ENCODE data around the gene GPR158. TPM values are rescaled to one million over a fixed set of nuclear protein-coding genes. Genes with fewer than 3 reads are reported as not detected.

The GPR158 gene
- total RNA-seq, 1 experiment from 2014 or later: 0.24 TPM

DNA sequence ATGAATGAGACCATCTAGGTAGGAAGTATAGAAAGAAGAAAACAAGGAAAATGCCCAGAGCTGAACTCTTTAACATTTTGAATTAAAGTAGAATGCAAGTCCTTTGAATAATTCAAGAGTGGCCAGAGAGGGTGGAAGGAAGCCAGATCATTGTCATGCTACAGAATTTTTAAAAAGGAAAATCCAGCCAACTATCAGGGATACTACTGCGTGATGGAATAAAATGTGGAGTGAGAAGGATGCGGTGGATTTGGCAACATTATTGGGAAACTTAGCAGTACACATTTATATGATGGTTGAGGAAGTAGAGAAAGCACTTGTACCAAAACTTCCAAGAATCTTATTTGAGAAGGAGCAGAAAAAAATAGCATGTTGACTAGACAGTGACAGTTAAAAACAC is 261.6 kb downstream of the GPR158 start:
- no peaks in the 10 kb centered on the region for H4K20me1 ChIP-seq (ENCODE audit: control insufficient read depth, insufficient read depth, insufficient read length)
- H3K9ac ChIP-seq (ENCODE audit: extremely low read depth, insufficient read length, low read length): no peak overlapping the region
- H3K18ac ChIP-seq (ENCODE audit: insufficient read length, low read depth, low read length): no peak overlapping the region
- no peak overlapping the region for H3K4ac ChIP-seq (ENCODE audit: low read depth, low read length)
- no peaks in the 10 kb centered on the region for H3K27me3 Mint-ChIP-seq (ENCODE audit: low read depth)
- H2AFZ ChIP-seq (ENCODE audit: low read length): no peak overlapping the region
- H4K8ac ChIP-seq (replicated peaks; ENCODE audit: insufficient read length, low read depth, low read length): no peak overlapping the region
- no peak overlapping the region for H3T11ph ChIP-seq (ENCODE audit: low read length)
- no peak overlapping the region for H2AK5ac ChIP-seq (ENCODE audit: insufficient read length, low read length)
- H3K27ac ChIP-seq (ENCODE audit: insufficient read length, low read depth, low read length): no peak overlapping the region
- DNase-seq: no peak
- no peak overlapping the region for H2BK20ac ChIP-seq (ENCODE audit: low read depth, low read length, poor library complexity, severe bottlenecking)
- WGBS (ENCODE audit: extremely low coverage, insufficient read length, low lambda C conversion rate): no CpG with 5 or more reads among the region's 2 CpGs
- H2BK5ac ChIP-seq (ENCODE audit: insufficient read length, low read length): no peak overlapping the region
- no peak overlapping the region for H2BK15ac ChIP-seq (ENCODE audit: low read depth, low read length)
- H3K36me3 Mint-ChIP-seq (ENCODE audit: insufficient read depth in 1 of 3, low read depth in 3 of 3): peaks cover 0 to 4% (median 2%) of the 10 kb centered on the region in 3 experiments; a peak in 2 of 7 replicates
- no peaks in the 10 kb centered on the region for H3K9me3 ChIP-seq (ENCODE audit: control insufficient read depth, low read depth, low read length)
- H4K5ac ChIP-seq (ENCODE audit: insufficient read length, low read depth, low read length): no peak overlapping the region
- H3K23ac ChIP-seq (ENCODE audit: insufficient read length, low read depth, low read length): no peak overlapping the region
- no peak overlapping the region for H3K56ac ChIP-seq (ENCODE audit: insufficient read length, low read depth, low read length)
- H3K23me2 ChIP-seq (ENCODE audit: insufficient read length, low read depth, low read length, poor library complexity, severe bottlenecking): no peaks in the 10 kb centered on the region
- no peaks in the 10 kb centered on the region for H3K4me1 ChIP-seq (ENCODE audit: insufficient read depth, low read length)
- no peaks in the 10 kb centered on the region for H3K79me2 ChIP-seq (ENCODE audit: insufficient read depth, low read length)
- H2BK12ac ChIP-seq (ENCODE audit: insufficient read length, low read depth, low read length): no peak overlapping the region
- H3K14ac ChIP-seq (ENCODE audit: insufficient read depth, low read length): no peak overlapping the region
- no peak overlapping the region for H3K4me2 ChIP-seq (ENCODE audit: insufficient read depth, insufficient read length, low read length)
- H3K79me1 ChIP-seq (ENCODE audit: insufficient read depth, low read depth, low read length, poor library complexity, severe bottlenecking): no peaks in the 10 kb centered on the region
- H3K27ac Mint-ChIP-seq: peak overlapping the region in 1 of 3 experiments; percentile 1; a peak in 2 of 7 replicates
- no peak overlapping the region for H2BK120ac ChIP-seq (ENCODE audit: low read depth, low read length, poor library complexity, severe bottlenecking)
- no peak overlapping the region for H4K91ac ChIP-seq (ENCODE audit: insufficient read length, low read depth, low read length)
- H3K4me1 Mint-ChIP-seq: peaks cover 6 to 8% of the 10 kb centered on the region in 2 experiments
- TF ChIP-seq, protein P1, sequence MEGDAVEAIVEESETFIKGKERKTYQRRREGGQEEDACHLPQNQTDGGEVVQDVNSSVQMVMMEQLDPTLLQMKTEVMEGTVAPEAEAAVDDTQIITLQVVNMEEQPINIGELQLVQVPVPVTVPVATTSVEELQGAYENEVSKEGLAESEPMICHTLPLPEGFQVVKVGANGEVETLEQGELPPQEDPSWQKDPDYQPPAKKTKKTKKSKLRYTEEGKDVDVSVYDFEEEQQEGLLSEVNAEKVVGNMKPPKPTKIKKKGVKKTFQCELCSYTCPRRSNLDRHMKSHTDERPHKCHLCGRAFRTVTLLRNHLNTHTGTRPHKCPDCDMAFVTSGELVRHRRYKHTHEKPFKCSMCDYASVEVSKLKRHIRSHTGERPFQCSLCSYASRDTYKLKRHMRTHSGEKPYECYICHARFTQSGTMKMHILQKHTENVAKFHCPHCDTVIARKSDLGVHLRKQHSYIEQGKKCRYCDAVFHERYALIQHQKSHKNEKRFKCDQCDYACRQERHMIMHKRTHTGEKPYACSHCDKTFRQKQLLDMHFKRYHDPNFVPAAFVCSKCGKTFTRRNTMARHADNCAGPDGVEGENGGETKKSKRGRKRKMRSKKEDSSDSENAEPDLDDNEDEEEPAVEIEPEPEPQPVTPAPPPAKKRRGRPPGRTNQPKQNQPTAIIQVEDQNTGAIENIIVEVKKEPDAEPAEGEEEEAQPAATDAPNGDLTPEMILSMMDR (conservative IDR thresholded peaks at IDR 0.05): no peak
- H3K9me3 Mint-ChIP-seq: peaks cover 0 to 2% of the 10 kb centered on the region in 2 experiments; a peak in 2 of 5 replicates
- H3K27me3 ChIP-seq (ENCODE audit: insufficient read depth, low read length): no peaks in the 10 kb centered on the region
- H3K4me3 Mint-ChIP-seq: no peak overlapping the region
